ENCODE measurements around the gene C1QTNF1. TPM values are rescaled to one million over a fixed set of nuclear protein-coding genes. Genes with fewer than 3 reads are reported as not detected.

C1QTNF1 gene
- total RNA-seq, 1 experiment from 2014 or later, result 19.9 TPM

DNA sequence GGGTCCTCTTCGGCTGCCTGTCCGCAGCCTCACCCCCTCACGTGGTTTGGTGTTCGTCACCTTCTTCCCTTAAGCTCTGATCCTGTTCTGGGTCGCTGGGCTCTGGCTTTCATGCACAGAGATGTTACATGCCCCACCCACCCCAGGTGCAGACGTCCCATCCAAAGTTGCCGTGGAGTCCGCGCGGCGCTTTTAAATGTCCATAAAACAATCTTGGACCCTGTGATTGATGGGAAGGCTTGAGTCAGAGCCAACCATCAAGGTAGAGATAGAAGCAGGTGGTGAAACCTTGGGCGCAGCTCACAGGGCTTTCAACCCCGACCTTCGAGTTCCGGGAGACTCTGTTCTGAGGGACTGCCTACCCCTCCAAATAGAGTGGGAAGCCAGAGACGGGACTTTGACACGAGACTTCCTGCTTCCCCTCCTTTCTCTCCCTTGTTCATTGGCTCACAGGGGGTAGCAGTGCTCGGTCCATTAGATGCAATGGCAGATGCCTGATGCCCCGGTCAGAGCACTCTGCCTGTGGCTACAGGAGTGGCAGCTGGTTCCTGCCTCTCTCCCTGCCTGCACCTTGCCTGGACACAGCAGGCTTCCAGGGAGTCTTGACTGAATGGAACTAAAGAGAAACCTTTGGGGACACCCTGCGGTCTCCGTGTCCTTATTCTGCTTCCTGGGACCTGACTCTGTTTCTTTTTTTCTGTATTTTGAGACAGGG lies 54.7 kb downstream of the C1QTNF1 start:
- Mint-ChIP-seq H3K4me1 (ENCODE audit: low read depth, unreplicated experiment) (peaks cover 12% of the 10 kb centered on the region), H3K9me3 (ENCODE audit: unreplicated experiment) (no peaks in the 10 kb centered on the region), H3K36me3 (ENCODE audit: insufficient read depth, unreplicated experiment) (peaks cover 30% of the 10 kb centered on the region), H3K4me3 (ENCODE audit: unreplicated experiment) (no peak overlapping the region), H3K27ac (ENCODE audit: unreplicated experiment) (no peak overlapping the region), H3K27me3 (ENCODE audit: insufficient read depth, unreplicated experiment) (no peaks in the 10 kb centered on the region)
- ChIA-PET POLR2A (no interaction called here), CTCF (no interaction called here)
- Histone ChIP-seq H3K4me3 (ENCODE audit: low read depth, low read length) (no peak overlapping the region), H3K36me3 (ENCODE audit: control insufficient read depth, insufficient read depth, low read length) (peaks cover 3% of the 10 kb centered on the region; the same call in 1 of the 2 replicates), H3K4me1 (peaks cover 18% of the 10 kb centered on the region), H3K9me3 (no peaks in the 10 kb centered on the region), H3K27me3 (replicated peaks; ENCODE audit: control insufficient read depth, insufficient read depth, low read length) (no peaks in the 10 kb centered on the region)
- BruUV-seq (replicated peaks), result no TSS peak
- intact Hi-C loops (cut with micrococcal nuclease; ENCODE audit: unreplicated experiment), result no loop called here
- TF ChIP-seq, protein P1, sequence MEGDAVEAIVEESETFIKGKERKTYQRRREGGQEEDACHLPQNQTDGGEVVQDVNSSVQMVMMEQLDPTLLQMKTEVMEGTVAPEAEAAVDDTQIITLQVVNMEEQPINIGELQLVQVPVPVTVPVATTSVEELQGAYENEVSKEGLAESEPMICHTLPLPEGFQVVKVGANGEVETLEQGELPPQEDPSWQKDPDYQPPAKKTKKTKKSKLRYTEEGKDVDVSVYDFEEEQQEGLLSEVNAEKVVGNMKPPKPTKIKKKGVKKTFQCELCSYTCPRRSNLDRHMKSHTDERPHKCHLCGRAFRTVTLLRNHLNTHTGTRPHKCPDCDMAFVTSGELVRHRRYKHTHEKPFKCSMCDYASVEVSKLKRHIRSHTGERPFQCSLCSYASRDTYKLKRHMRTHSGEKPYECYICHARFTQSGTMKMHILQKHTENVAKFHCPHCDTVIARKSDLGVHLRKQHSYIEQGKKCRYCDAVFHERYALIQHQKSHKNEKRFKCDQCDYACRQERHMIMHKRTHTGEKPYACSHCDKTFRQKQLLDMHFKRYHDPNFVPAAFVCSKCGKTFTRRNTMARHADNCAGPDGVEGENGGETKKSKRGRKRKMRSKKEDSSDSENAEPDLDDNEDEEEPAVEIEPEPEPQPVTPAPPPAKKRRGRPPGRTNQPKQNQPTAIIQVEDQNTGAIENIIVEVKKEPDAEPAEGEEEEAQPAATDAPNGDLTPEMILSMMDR (IDR thresholded peaks at IDR 0.05; ENCODE audit: insufficient read depth in 1 of 2, low read depth in 1 of 2, low read length in 1 of 2, severe bottlenecking in 1 of 2, unreplicated experiment in 1 of 2), result no peak
- no peak for DNase-seq

- H3K36me3 ChIP-seq (ENCODE audit: control insufficient read depth, insufficient read depth, low read length), result peaks cover 3% of the 10 kb centered on the region; the same call in 1 of the 2 replicates
- Mint-ChIP-seq H3K27me3 (ENCODE audit: insufficient read depth, unreplicated experiment) (no peaks in the 10 kb centered on the region), H3K4me1 (ENCODE audit: low read depth, unreplicated experiment) (peaks cover 11% of the 10 kb centered on the region), H3K36me3 (ENCODE audit: insufficient read depth, unreplicated experiment) (peaks cover 30% of the 10 kb centered on the region), H3K9me3 (ENCODE audit: unreplicated experiment) (no peaks in the 10 kb centered on the region), H3K27ac (ENCODE audit: unreplicated experiment) (no peak overlapping the region), H3K4me3 (ENCODE audit: unreplicated experiment) (no peak overlapping the region)
- H3K4me3 ChIP-seq (ENCODE audit: low read depth, low read length), result no peak overlapping the region
- intact Hi-C loops (cut with micrococcal nuclease; ENCODE audit: unreplicated experiment), result no loop called here
- no peak for DNase-seq
- ChIA-PET CTCF (no interaction called here), POLR2A (no interaction called here)
- H3K9me3 ChIP-seq, result no peaks in the 10 kb centered on the region
- BruUV-seq (replicated peaks), result no TSS peak
- H3K27me3 ChIP-seq (replicated peaks; ENCODE audit: control insufficient read depth, insufficient read depth, low read length), result no peaks in the 10 kb centered on the region
- TF ChIP-seq, protein P1 (IDR thresholded peaks at IDR 0.05; ENCODE audit: insufficient read depth in 1 of 2, low read depth in 1 of 2, low read length in 1 of 2, severe bottlenecking in 1 of 2, unreplicated experiment in 1 of 2), result no peak
- peaks cover 10% of the 10 kb centered on the region; the same call in 1 of the 2 replicates for H3K4me1 ChIP-seq
Measured at GRCh38 chr17:79079421-79080200, 55.6 kb downstream of the C1QTNF1 start.

GRCh38 chr17:79080349-79080748 lies 56.4 kb downstream of the C1QTNF1 start:
- no peak overlapping the region for H3K4me3 Mint-ChIP-seq (ENCODE audit: unreplicated experiment)
- POLR2A ChIA-PET, result no interaction called here
- intact Hi-C loops (cut with micrococcal nuclease; ENCODE audit: unreplicated experiment), result no loop called here
- H3K9me3 Mint-ChIP-seq (ENCODE audit: unreplicated experiment), result no peaks in the 10 kb centered on the region
- Histone ChIP-seq H3K27me3 (replicated peaks; ENCODE audit: control insufficient read depth, insufficient read depth, low read length) (no peaks in the 10 kb centered on the region), H3K4me1 (peaks cover 9% of the 10 kb centered on the region; the same call in 1 of the 2 replicates), H3K9me3 (no peaks in the 10 kb centered on the region), H3K4me3 (ENCODE audit: low read depth, low read length) (no peak overlapping the region), H3K36me3 (ENCODE audit: control insufficient read depth, insufficient read depth, low read length) (peaks cover 3% of the 10 kb centered on the region; the same call in 1 of the 2 replicates)
- TF ChIP-seq, protein P1 (IDR thresholded peaks at IDR 0.05; ENCODE audit: insufficient read depth in 1 of 2, low read depth in 1 of 2, low read length in 1 of 2, severe bottlenecking in 1 of 2, unreplicated experiment in 1 of 2), result no peak
- no peaks in the 10 kb centered on the region for H3K27me3 Mint-ChIP-seq (ENCODE audit: insufficient read depth, unreplicated experiment)
- H3K4me1 Mint-ChIP-seq (ENCODE audit: low read depth, unreplicated experiment), result peaks cover 7% of the 10 kb centered on the region
- CTCF ChIA-PET, result no interaction called here
- peaks cover 30% of the 10 kb centered on the region for H3K36me3 Mint-ChIP-seq (ENCODE audit: insufficient read depth, unreplicated experiment)
- no TSS peak for BruUV-seq (replicated peaks)
- no peak overlapping the region for H3K27ac Mint-ChIP-seq (ENCODE audit: unreplicated experiment)
- DNase-seq, result no peak

Measured in Caco-2 (cell line).